ENCODE data around the gene KCNN2. TPM values are rescaled to one million over a fixed set of nuclear protein-coding genes. Genes with fewer than 3 reads are reported as not detected.

KCNN2 gene
- total and polyA plus RNA-seq, 9 of the 15 experiments (the other 6 are each of a cell fraction or from before 2014, with no cell fraction given) = 0.07 TPM; not detected in 8

DNA sequence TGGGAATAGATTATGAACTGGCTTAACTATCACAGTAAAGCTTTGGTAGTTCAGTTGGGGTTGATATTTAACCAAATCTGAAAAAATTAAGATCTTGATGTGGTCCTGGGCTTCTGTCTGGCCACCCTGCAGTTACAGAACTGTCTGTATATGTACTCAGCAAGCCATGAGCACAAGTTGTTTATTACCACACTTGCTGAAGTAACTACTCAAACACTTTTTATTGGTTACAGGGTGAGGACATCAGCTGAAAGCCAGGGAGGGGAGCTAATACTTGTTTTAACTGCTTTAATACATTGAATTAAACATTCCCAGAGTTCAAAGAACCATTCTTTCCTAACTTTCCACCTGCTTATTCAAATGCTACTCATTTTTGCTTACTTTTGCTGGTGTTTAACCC, 29.4 kb upstream of the KCNN2 start:
- H3K27me3 ChIP-seq (ENCODE audit: control insufficient read depth in 2 of 2, insufficient read depth in 2 of 2, low read length in 2 of 2) = no peaks in the 10 kb centered on the region
- no peak overlapping the region for H3K4me2 ChIP-seq (ENCODE audit: insufficient read depth, low read length)
- POLR2A ChIA-PET = no interaction called here
- intact Hi-C loops (cut with micrococcal nuclease) (no loop called here), in situ Hi-C loops (cut with MboI) (no loop called here)
- FAIRE-seq (no peak), DNase-seq (ENCODE audit: extremely low read depth in 1 of 4, low spot score in 3 of 4) (no peak), ATAC-seq (no peak)
- no TSS peak for BruUV-seq (replicated peaks)
- H2AFZ ChIP-seq (ENCODE audit: low read depth, low read length) = no peak overlapping the region
- H3K9me1 ChIP-seq (ENCODE audit: control insufficient read depth, insufficient read depth, low read length) = no peaks in the 10 kb centered on the region
- H3K4me1 ChIP-seq (replicated peaks in 1 of 2; ENCODE audit: control insufficient read depth in 2 of 2, insufficient read depth in 2 of 2, low read length in 2 of 2) = no peaks in the 10 kb centered on the region
- H3K36me3 ChIP-seq (ENCODE audit: control insufficient read depth, insufficient read depth, low read length) = no peaks in the 10 kb centered on the region
- TF ChIP-seq NR4A1 (CRISPR knock-in tag; IDR thresholded peaks at IDR 0.05) = no peak
- no peak for TF ChIP-seq NR4A1 (tag; IDR thresholded peaks at IDR 0.05)
- TF ChIP-seq HOXB6 (CRISPR knock-in tag; IDR thresholded peaks at IDR 0.05; ENCODE audit: borderline replicate concordance) = no peak
- TF ChIP-seq ZFPM2 (CRISPR knock-in tag; IDR thresholded peaks at IDR 0.05) = no peak
- no peak for TF ChIP-seq MAZ (CRISPR knock-in tag; conservative IDR thresholded peaks at IDR 0.05 in 1 of 2, IDR thresholded peaks at IDR 0.05 in 1 of 2)
- CTCF ChIA-PET (ENCODE audit: low intra/inter-chr PET ratio) = no interaction called here
- H3K9ac ChIP-seq (ENCODE audit: insufficient read depth in 1 of 2, low read depth in 2 of 2, low read length in 2 of 2) = no peak overlapping the region
- no peaks in the 10 kb centered on the region for H4K20me1 ChIP-seq (replicated peaks; ENCODE audit: control insufficient read depth, insufficient read depth, low read length)
- no peak overlapping the region for H3K4me3 ChIP-seq
- H3K9me3 ChIP-seq (replicated peaks; ENCODE audit: control insufficient read depth, insufficient read depth, low read depth, low read length) = no peaks in the 10 kb centered on the region; the same call in 1 of the 2 replicates
- no peak overlapping the region for H3K27ac ChIP-seq (ENCODE audit: extremely low read depth, low read depth, low read length)
- H3K79me2 ChIP-seq (ENCODE audit: control insufficient read depth, insufficient read depth, low read length) = no peaks in the 10 kb centered on the region

DNA sequence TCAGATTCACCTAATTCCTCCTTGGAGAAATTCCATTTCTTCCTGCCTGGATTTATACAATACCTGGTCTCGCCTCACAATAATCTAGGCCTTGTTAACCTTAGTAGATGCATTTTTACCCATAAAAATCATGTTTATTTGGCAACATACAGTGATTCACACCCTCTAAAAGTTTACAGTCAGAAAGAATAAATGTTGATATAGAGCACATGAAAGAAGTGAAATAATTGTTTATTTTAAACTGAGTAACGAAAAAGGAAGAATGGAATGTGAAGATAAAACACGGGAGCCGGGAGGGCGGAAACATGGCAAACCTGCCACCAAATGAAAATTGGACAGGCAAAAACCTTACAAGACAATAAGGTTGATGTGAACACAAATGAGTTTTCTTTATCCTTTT, 28.9 kb upstream of the KCNN2 start:
- Histone ChIP-seq H3K4me1 (replicated peaks in 1 of 2; ENCODE audit: control insufficient read depth in 2 of 2, insufficient read depth in 2 of 2, low read length in 2 of 2) (no peaks in the 10 kb centered on the region), H3K79me2 (ENCODE audit: control insufficient read depth, insufficient read depth, low read length) (no peaks in the 10 kb centered on the region), H3K27me3 (ENCODE audit: control insufficient read depth in 2 of 2, insufficient read depth in 2 of 2, low read length in 2 of 2) (no peaks in the 10 kb centered on the region), H2AFZ (ENCODE audit: low read depth, low read length) (no peak overlapping the region), H3K36me3 (ENCODE audit: control insufficient read depth, insufficient read depth, low read length) (no peaks in the 10 kb centered on the region), H3K4me3 (no peak overlapping the region), H3K9ac (ENCODE audit: insufficient read depth in 1 of 2, low read depth in 2 of 2, low read length in 2 of 2) (no peak overlapping the region), H3K9me3 (replicated peaks; ENCODE audit: control insufficient read depth, insufficient read depth, low read depth, low read length) (no peaks in the 10 kb centered on the region; the same call in 1 of the 2 replicates), H3K9me1 (ENCODE audit: control insufficient read depth, insufficient read depth, low read length) (no peaks in the 10 kb centered on the region), H3K27ac (ENCODE audit: extremely low read depth, low read depth, low read length) (no peak overlapping the region), H4K20me1 (replicated peaks; ENCODE audit: control insufficient read depth, insufficient read depth, low read length) (no peaks in the 10 kb centered on the region), H3K4me2 (ENCODE audit: insufficient read depth, low read length) (no peak overlapping the region)
- no peak for DNase-seq (ENCODE audit: extremely low read depth in 1 of 4, low spot score in 3 of 4)
- 5% methylated on average over 5 of the region's 5 CpGs for WGBS (ENCODE audit: insufficient coverage, low coverage, missing lambda C conversion rate)
- no TSS peak for BruUV-seq (replicated peaks)
- no peak for ATAC-seq
- POLR2A ChIA-PET = no interaction called here
- in situ Hi-C loops (cut with MboI) = no loop called here
- CTCF ChIA-PET (ENCODE audit: low intra/inter-chr PET ratio) = no interaction called here
- no peak for FAIRE-seq
- intact Hi-C loops (cut with micrococcal nuclease) = no loop called here
- TF ChIP-seq ARID1B (IDR thresholded peaks at IDR 0.05) (no peak), U2AF2 (optimal IDR thresholded peaks at IDR 0.05; ENCODE audit: low read depth, low read length) (no peak), XRCC5 (IDR thresholded peaks at IDR 0.05; ENCODE audit: low read depth, low read length) (no peak), MTA1 (IDR thresholded peaks at IDR 0.05; ENCODE audit: borderline replicate concordance) (no peak), KHSRP (IDR thresholded peaks at IDR 0.05) (no peak), RBM14 (IDR thresholded peaks at IDR 0.05; ENCODE audit: borderline replicate concordance, insufficient read depth, low read depth, low read length) (no peak), TCFL5 (CRISPR knock-in tag; conservative IDR thresholded peaks at IDR 0.05) (no peak)
- TF ChIP-seq, protein P1, sequence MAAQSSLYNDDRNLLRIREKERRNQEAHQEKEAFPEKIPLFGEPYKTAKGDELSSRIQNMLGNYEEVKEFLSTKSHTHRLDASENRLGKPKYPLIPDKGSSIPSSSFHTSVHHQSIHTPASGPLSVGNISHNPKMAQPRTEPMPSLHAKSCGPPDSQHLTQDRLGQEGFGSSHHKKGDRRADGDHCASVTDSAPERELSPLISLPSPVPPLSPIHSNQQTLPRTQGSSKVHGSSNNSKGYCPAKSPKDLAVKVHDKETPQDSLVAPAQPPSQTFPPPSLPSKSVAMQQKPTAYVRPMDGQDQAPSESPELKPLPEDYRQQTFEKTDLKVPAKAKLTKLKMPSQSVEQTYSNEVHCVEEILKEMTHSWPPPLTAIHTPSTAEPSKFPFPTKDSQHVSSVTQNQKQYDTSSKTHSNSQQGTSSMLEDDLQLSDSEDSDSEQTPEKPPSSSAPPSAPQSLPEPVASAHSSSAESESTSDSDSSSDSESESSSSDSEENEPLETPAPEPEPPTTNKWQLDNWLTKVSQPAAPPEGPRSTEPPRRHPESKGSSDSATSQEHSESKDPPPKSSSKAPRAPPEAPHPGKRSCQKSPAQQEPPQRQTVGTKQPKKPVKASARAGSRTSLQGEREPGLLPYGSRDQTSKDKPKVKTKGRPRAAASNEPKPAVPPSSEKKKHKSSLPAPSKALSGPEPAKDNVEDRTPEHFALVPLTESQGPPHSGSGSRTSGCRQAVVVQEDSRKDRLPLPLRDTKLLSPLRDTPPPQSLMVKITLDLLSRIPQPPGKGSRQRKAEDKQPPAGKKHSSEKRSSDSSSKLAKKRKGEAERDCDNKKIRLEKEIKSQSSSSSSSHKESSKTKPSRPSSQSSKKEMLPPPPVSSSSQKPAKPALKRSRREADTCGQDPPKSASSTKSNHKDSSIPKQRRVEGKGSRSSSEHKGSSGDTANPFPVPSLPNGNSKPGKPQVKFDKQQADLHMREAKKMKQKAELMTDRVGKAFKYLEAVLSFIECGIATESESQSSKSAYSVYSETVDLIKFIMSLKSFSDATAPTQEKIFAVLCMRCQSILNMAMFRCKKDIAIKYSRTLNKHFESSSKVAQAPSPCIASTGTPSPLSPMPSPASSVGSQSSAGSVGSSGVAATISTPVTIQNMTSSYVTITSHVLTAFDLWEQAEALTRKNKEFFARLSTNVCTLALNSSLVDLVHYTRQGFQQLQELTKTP (IDR thresholded peaks at IDR 0.05; ENCODE audit: low read depth in 1 of 2, partially characterized antibody in 2 of 2) = no peak
- TF ChIP-seq, protein P2, sequence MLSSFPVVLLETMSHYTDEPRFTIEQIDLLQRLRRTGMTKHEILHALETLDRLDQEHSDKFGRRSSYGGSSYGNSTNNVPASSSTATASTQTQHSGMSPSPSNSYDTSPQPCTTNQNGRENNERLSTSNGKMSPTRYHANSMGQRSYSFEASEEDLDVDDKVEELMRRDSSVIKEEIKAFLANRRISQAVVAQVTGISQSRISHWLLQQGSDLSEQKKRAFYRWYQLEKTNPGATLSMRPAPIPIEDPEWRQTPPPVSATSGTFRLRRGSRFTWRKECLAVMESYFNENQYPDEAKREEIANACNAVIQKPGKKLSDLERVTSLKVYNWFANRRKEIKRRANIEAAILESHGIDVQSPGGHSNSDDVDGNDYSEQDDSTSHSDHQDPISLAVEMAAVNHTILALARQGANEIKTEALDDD (IDR thresholded peaks at IDR 0.05) = no peak

Measured in K562 (cell line).